ENCODE measurements around the gene HES6. TPM values are rescaled to one million over a fixed set of nuclear protein-coding genes. Genes with fewer than 3 reads are reported as not detected.

HES6 gene
- total and polyA plus RNA-seq, 2 experiments from 2014 or later, result 0.86 to 1.3 TPM

GRCh38 chr2:238267341-238267710 lies 27.5 kb upstream of the HES6 start:
- in situ Hi-C loops (cut with MboI), result loop anchor here (10.0 to 25.0 kb wide), 2 partner anchors 403 to 680 kb away; partner anchors contain the start of gene RAB17
- Histone ChIP-seq H3K4me3 (no peak overlapping the region), H3F3A (ENCODE audit: insufficient read depth) (peaks cover 10% of the 10 kb centered on the region), H3K9me2 (ENCODE audit: insufficient read depth) (no peaks in the 10 kb centered on the region), H3K4me2 (ENCODE audit: unreplicated experiment) (no peak overlapping the region), H3K27me3 (replicated peaks; ENCODE audit: insufficient read depth) (no peaks in the 10 kb centered on the region), H3K9ac (no peak overlapping the region), H4K20me1 (ENCODE audit: insufficient read depth) (no peaks in the 10 kb centered on the region), H3K9me3 (ENCODE audit: low read depth) (no peaks in the 10 kb centered on the region), H2AFZ (no peak overlapping the region), H3K4me1 (ENCODE audit: insufficient read depth) (no peaks in the 10 kb centered on the region; the same call in 1 of the 2 replicates), H3K36me3 (ENCODE audit: low read depth) (no peaks in the 10 kb centered on the region), H3K79me2 (ENCODE audit: insufficient read depth) (no peaks in the 10 kb centered on the region), H3K27ac (no peak overlapping the region)
- peak; percentile 33 for DNase-seq
- TF ChIP-seq EZH2phosphoT487 (IDR thresholded peaks at IDR 0.05; ENCODE audit: insufficient read depth, low read depth) (no peak), EZH2 (IDR thresholded peaks at IDR 0.05; ENCODE audit: insufficient read depth, poor library complexity, severe bottlenecking) (no peak)
- WGBS, 2 experiments (ENCODE audit: low coverage in 1 of 2, low lambda C conversion rate in 2 of 2, missing lambda C conversion rate in 2 of 2), result 96 to 100% methylated on average over 1 of the region's 1 CpG

DNA sequence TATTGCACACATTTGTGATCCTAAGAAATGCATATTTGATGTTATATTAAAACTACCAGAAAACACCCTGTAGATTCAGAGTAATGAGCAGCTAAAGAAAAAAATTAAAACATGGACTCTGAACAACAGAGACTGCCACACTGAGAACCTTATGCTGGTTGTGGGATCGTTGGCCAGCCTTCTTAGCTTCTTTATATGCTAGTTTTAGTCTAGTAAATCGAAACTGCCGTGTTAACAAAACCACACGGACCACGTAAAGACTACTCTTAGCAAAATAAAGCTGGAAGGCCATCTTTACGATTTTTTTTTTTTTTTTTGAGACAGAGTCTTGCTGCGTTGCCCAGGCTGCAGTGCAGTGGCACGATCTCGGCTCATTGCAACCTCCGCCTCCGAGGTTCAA lies 25.8 kb upstream of the HES6 start:
- no peaks in the 10 kb centered on the region for H4K20me1 ChIP-seq (ENCODE audit: insufficient read depth)
- in situ Hi-C loops (cut with MboI), result loop anchor here (10.0 to 25.0 kb wide), 2 partner anchors 401 to 678 kb away; partner anchors contain the start of gene RAB17
- H3K4me1 ChIP-seq (ENCODE audit: insufficient read depth), result no peaks in the 10 kb centered on the region; the same call in 1 of the 2 replicates
- H3K9me3 ChIP-seq (ENCODE audit: low read depth), result no peaks in the 10 kb centered on the region
- no peak overlapping the region for H3K27ac ChIP-seq
- no peak overlapping the region for H3K4me3 ChIP-seq
- no peak overlapping the region for H3K4me2 ChIP-seq (ENCODE audit: unreplicated experiment)
- WGBS, 2 experiments (ENCODE audit: low coverage in 1 of 2, low lambda C conversion rate in 2 of 2, missing lambda C conversion rate in 2 of 2), result 87 to 88% methylated on average over 11 of the region's 11 CpGs
- no peaks in the 10 kb centered on the region for H3K36me3 ChIP-seq (ENCODE audit: low read depth)
- no peak for DNase-seq
- H3K27me3 ChIP-seq (replicated peaks; ENCODE audit: insufficient read depth), result no peaks in the 10 kb centered on the region
- H3K9ac ChIP-seq, result no peak overlapping the region
- H3F3A ChIP-seq (ENCODE audit: insufficient read depth), result peaks cover 15% of the 10 kb centered on the region
- no peak for TF ChIP-seq EZH2 (IDR thresholded peaks at IDR 0.05; ENCODE audit: insufficient read depth, poor library complexity, severe bottlenecking)
- TF ChIP-seq EZH2phosphoT487 (IDR thresholded peaks at IDR 0.05; ENCODE audit: insufficient read depth, low read depth), result no peak
- H3K9me2 ChIP-seq (ENCODE audit: insufficient read depth), result no peaks in the 10 kb centered on the region
- H2AFZ ChIP-seq, result no peak overlapping the region
- H3K79me2 ChIP-seq (ENCODE audit: insufficient read depth), result no peaks in the 10 kb centered on the region

- no peaks in the 10 kb centered on the region for H3K27me3 ChIP-seq (replicated peaks; ENCODE audit: insufficient read depth)
- DNase-seq, result no peak
- H3F3A ChIP-seq (ENCODE audit: insufficient read depth), result peaks cover 15% of the 10 kb centered on the region
- H3K4me3 ChIP-seq, result no peak overlapping the region
- in situ Hi-C loops (cut with MboI), result loop anchor here (10.0 to 25.0 kb wide), 2 partner anchors 399 to 677 kb away; partner anchors contain the start of gene RAB17
- no peak overlapping the region for H3K4me2 ChIP-seq (ENCODE audit: unreplicated experiment)
- no peaks in the 10 kb centered on the region for H3K36me3 ChIP-seq (ENCODE audit: low read depth)
- H3K9ac ChIP-seq, result no peak overlapping the region
- no peaks in the 10 kb centered on the region for H3K79me2 ChIP-seq (ENCODE audit: insufficient read depth)
- no peaks in the 10 kb centered on the region for H3K9me2 ChIP-seq (ENCODE audit: insufficient read depth)
- no peaks in the 10 kb centered on the region for H4K20me1 ChIP-seq (ENCODE audit: insufficient read depth)
- H3K4me1 ChIP-seq (ENCODE audit: insufficient read depth), result no peaks in the 10 kb centered on the region; the same call in 1 of the 2 replicates
- no peak overlapping the region for H2AFZ ChIP-seq
- WGBS, 2 experiments (ENCODE audit: low coverage in 1 of 2, low lambda C conversion rate in 2 of 2, missing lambda C conversion rate in 2 of 2), result 94 to 96% methylated on average over 4 of the region's 4 CpGs
- TF ChIP-seq EZH2 (IDR thresholded peaks at IDR 0.05; ENCODE audit: insufficient read depth, poor library complexity, severe bottlenecking), result no peak
- no peak for TF ChIP-seq EZH2phosphoT487 (IDR thresholded peaks at IDR 0.05; ENCODE audit: insufficient read depth, low read depth)
- no peak overlapping the region for H3K27ac ChIP-seq
- no peaks in the 10 kb centered on the region for H3K9me3 ChIP-seq (ENCODE audit: low read depth)
Measured at GRCh38 chr2:238264072-238264460, 24.2 kb upstream of the HES6 start.

GRCh38 chr2:238263204-238264071 lies 23.6 kb upstream of the HES6 start:
- Histone ChIP-seq H3K36me3 (ENCODE audit: low read depth) (no peaks in the 10 kb centered on the region), H3K9me3 (ENCODE audit: low read depth) (no peaks in the 10 kb centered on the region), H3K4me3 (no peak overlapping the region), H3K27me3 (replicated peaks; ENCODE audit: insufficient read depth) (no peaks in the 10 kb centered on the region), H3K9me2 (ENCODE audit: insufficient read depth) (no peaks in the 10 kb centered on the region), H2AFZ (peak overlapping the region; percentile 72), H3K27ac (peak overlapping the region; percentile 79), H3K4me1 (ENCODE audit: insufficient read depth) (no peaks in the 10 kb centered on the region; the same call in 1 of the 2 replicates), H3K9ac (peak overlapping the region; percentile 60), H3K4me2 (ENCODE audit: unreplicated experiment) (no peak overlapping the region), H4K20me1 (ENCODE audit: insufficient read depth) (no peaks in the 10 kb centered on the region), H3F3A (ENCODE audit: insufficient read depth) (peaks cover 15% of the 10 kb centered on the region), H3K79me2 (ENCODE audit: insufficient read depth) (no peaks in the 10 kb centered on the region)
- TF ChIP-seq EZH2phosphoT487 (IDR thresholded peaks at IDR 0.05; ENCODE audit: insufficient read depth, low read depth) (no peak), EZH2 (IDR thresholded peaks at IDR 0.05; ENCODE audit: insufficient read depth, poor library complexity, severe bottlenecking) (no peak)
- WGBS, 2 experiments (ENCODE audit: low coverage in 1 of 2, low lambda C conversion rate in 2 of 2, missing lambda C conversion rate in 2 of 2), result 9 to 11% methylated on average over 13 of the region's 13 CpGs
- in situ Hi-C loops (cut with MboI), result loop anchor here (10.0 to 25.0 kb wide), 2 partner anchors 399 to 676 kb away; partner anchors contain the start of gene RAB17
- DNase-seq, result peak; percentile 95
